AG04450 (cell line): Measurements from ENCODE around the gene MINK1. TPM values are rescaled to one million over a fixed set of nuclear protein-coding genes. Genes with fewer than 3 reads are reported as not detected.

Source experiments
- CTCF ChIA-PET: fragments of 300-600, 350-600 bp; formaldehyde crosslinking; extraction: SDS; loops from one replicate; lab custom pipeline; 2022; ENCODE audit warnings: antibody characterized with exemption, inconsistent platforms; lab: Charles Lee
- POLR2A ChIA-PET: fragments of 350-600 bp; formaldehyde crosslinking; extraction: SDS; loops from one replicate; lab custom pipeline; 2021; ENCODE audit warnings: antibody characterized with exemption, inconsistent platforms; lab: Yijun Ruan, JAX
- DNase-seq: peaks from one replicate; pipeline ENCODE4 v3.0.0-alpha.2; 2011; ENCODE audit warnings: low read depth, low spot score
- H3K27ac ChIP-seq: one replicate; pipeline ENCODE4 v1.5.1; 2012; ENCODE audit warnings: low read depth, low read length, control low read depth
- H3K27me3 ChIP-seq: one replicate; pipeline ENCODE4 v1.6.0; 2012; ENCODE audit warnings: low read length; ENCODE audit not compliant: control insufficient read depth, insufficient read depth
- H3K4me3 ChIP-seq: 2 replicates; pipeline ENCODE4 v1.5.1; 2011; ENCODE audit warnings: mild to moderate bottlenecking, low read depth, low read length, control low read depth
- H3K9me3 ChIP-seq: 2 replicates; pipeline ENCODE4 v1.5.1; 2012; ENCODE audit warnings: low read length; ENCODE audit not compliant: control insufficient read depth, insufficient read depth
- polyA plus RNA-seq: library from polyadenylated mRNA; depleted of rRNA; stranded (reverse); fragments of >200 nt; gene quantifications from 2 replicates; pipeline ENCODE4 v1.2.3, GENCODE V29; 2011
- TF ChIP-seq, protein P1 (sequence below): IDR thresholded peaks from 2 replicates; pipeline ENCODE4 v1.5.1; 2011; ENCODE audit warnings: low read depth, low read length, control low read depth, inconsistent platforms

The MINK1 gene
- polyA plus RNA-seq, 1 experiment = 29.4 TPM

DNA sequence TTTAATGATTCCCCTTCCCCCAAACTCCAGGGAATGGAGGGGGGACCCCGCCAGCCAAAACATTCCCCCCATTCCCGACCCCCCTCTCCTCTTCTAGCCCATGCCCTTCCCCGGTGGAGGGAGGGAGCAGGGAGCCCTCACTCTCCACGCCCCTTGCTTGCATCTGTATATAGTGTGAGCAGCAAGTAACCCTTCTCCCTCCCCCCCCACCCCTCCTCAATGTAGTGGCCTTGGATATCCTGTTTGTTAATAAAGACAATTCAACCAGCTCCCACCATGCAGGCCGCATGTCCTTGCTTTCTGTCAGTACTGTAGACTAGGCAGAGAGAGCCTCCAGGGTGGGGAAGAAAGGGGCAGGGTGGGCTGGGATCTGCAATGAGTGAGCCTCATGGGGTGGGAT, 64.6 kb downstream of the MINK1 start:
- ChIA-PET POLR2A (no interaction called here), CTCF (interaction anchor here (0.7 kb wide), 1 partner anchor 382 kb away, joined by 4 read pairs; no protein-coding TSS in a partner anchor)
- DNase-seq = no peak
- Histone ChIP-seq H3K27ac (no peak overlapping the region), H3K9me3 (peaks cover 26% of the 10 kb centered on the region; the same call in 1 of the 2 replicates), H3K4me3 (no peak overlapping the region), H3K27me3 (peaks cover 2% of the 10 kb centered on the region)
- TF ChIP-seq, protein P1, sequence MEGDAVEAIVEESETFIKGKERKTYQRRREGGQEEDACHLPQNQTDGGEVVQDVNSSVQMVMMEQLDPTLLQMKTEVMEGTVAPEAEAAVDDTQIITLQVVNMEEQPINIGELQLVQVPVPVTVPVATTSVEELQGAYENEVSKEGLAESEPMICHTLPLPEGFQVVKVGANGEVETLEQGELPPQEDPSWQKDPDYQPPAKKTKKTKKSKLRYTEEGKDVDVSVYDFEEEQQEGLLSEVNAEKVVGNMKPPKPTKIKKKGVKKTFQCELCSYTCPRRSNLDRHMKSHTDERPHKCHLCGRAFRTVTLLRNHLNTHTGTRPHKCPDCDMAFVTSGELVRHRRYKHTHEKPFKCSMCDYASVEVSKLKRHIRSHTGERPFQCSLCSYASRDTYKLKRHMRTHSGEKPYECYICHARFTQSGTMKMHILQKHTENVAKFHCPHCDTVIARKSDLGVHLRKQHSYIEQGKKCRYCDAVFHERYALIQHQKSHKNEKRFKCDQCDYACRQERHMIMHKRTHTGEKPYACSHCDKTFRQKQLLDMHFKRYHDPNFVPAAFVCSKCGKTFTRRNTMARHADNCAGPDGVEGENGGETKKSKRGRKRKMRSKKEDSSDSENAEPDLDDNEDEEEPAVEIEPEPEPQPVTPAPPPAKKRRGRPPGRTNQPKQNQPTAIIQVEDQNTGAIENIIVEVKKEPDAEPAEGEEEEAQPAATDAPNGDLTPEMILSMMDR = no peak

DNA sequence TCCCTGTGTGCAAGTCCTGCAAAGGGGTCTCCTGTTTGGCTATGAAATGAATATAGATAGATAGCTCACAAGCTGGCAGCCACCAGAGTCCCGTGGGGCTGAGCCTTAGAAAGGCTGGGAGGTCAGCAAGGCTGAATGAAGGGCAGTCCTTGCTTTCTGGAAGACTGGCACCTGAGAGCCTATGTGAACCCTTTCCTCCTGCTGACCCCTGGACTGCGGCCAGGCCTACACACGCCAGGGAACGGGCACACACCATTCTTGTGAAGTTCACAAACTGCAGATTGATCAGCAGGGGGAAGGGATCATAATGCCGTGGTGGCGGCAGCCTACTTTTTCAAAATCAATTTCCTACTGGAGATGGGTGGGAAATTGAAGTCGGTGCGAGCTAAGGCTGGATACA, 65.2 kb downstream of the MINK1 start:
- ChIA-PET CTCF (interaction anchor here (1.4 kb wide), 1 partner anchor 9 kb away, joined by 4 read pairs; no protein-coding TSS in a partner anchor), POLR2A (no interaction called here)
- H3K27me3 ChIP-seq = peaks cover 2% of the 10 kb centered on the region
- no peak overlapping the region for H3K4me3 ChIP-seq
- peaks cover 26% of the 10 kb centered on the region; the same call in 1 of the 2 replicates for H3K9me3 ChIP-seq
- TF ChIP-seq, protein P1 = no peak
- no peak overlapping the region for H3K27ac ChIP-seq
- no peak for DNase-seq

DNA sequence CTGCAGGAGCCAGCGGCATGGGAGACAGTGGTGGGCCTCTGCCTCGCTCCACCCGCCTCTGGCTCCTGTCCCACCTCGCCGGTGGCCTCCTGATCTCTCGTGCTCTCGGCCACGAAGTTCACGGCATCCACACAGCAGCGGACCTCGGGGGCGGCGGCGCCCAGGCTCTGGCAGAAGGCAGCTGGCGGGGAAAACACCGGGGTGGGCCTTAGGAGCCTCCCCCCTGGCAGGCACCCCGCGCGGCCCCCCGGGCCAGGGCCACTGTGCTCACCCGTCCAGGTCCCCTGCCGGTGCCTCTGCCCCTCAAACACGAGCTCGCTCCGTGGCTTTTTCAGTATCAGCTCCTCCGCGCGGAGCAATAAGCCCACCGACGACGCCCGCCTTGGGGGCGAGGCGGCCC, 65.8 kb downstream of the MINK1 start:
- H3K4me3 ChIP-seq = peak overlapping the region; percentile 48; the same call in 1 of the 2 replicates
- ChIA-PET POLR2A (no interaction called here), CTCF (interaction anchor here (0.7 to 1.4 kb wide), 2 partner anchors 10 kb away, joined by 3 to 4 read pairs; no protein-coding TSS in a partner anchor)
- no peak overlapping the region for H3K27ac ChIP-seq
- TF ChIP-seq, protein P1 = no peak
- no peak for DNase-seq
- H3K27me3 ChIP-seq = peaks cover 2% of the 10 kb centered on the region
- peaks cover 26% of the 10 kb centered on the region; the same call in 1 of the 2 replicates for H3K9me3 ChIP-seq

DNA sequence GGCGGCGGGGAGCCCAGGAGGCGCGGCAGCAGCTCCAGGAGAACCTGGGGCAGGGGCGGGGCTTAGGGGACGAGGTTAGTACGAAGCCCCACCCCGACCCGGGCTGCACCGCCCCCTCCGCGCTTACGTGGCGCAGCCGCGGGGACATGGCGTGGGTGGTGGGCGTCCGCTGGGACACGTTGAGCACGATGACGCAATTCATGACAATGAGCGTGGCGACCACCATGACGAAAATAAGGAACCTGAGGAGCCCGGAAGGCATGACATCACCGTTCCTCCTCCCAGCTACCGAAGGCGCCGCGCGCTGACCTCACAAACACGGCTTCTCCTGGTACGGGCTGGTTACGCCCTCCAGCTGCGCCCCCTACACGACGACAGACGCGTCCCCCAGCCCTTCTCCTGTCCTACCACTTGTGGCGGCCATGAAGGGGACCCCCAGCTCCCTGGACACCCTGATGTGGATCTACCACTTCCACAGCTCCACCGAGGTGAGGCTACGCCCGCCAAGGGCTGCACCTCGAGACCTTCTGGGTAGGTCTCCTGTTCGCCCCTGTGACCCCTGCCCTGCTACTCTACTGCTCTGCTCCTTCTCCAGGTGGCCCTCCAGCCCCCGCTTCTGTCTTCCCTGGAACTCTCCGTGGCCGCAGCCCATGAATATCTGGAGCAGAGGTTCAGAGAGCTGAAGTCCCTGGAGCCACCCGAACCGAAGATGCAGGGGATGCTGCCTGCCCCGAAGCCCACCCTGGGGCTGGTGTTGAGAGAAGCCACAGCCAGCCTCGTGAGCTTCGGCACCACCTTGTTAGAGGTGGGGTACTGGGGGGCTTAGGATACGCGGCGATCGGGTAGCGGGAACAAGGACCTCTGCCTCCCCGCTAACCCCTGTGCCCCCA, 66.4 kb downstream of the MINK1 start, which contains the start of gene C17orf107:
Gene C17orf107 (plus strand): TSS at position 196 of the 890 bp plus-strand sequence. CDS start 227 bp downstream, at position 423.
- Histone ChIP-seq H3K9me3 (peaks cover 26% of the 10 kb centered on the region; the same call in 1 of the 2 replicates), H3K27ac (no peak within 1 kb of the TSS), H3K4me3 (peak within 1 kb of the TSS; percentile 48), H3K27me3 (peaks cover 5% of the 10 kb centered on the region)
- peak; percentile 20 for DNase-seq
- TF ChIP-seq, protein P1 = no peak
- ChIA-PET POLR2A (no interaction called here), CTCF (interaction anchor here (0.7 to 2.2 kb wide), 3 partner anchors 9 to 333 kb away, joined by 3 to 5 read pairs (median 4); no protein-coding TSS in a partner anchor)
